Measurements from ENCODE around the gene ASMT. TPM values are rescaled to one million over a fixed set of nuclear protein-coding genes. Genes with fewer than 3 reads are reported as not detected.
"Not testable (repeated sequence)": the region's sequence is repeated elsewhere in the genome, so short reads cannot be mapped to it uniquely, and the experiment has no call there.

Gene ASMT
- total RNA-seq, 1 donor from 2014 or later: not detected

- H3K4me3 ChIP-seq (ENCODE audit: low read depth, low read length): no peak overlapping the region
- DNase-seq (ENCODE audit: low read depth): no peak
- H3K36me3 ChIP-seq (ENCODE audit: control insufficient read depth, insufficient read depth, low read length): no peaks in the 10 kb centered on the region
- H3K27me3 ChIP-seq (ENCODE audit: control insufficient read depth, insufficient read depth, low read length): no peaks in the 10 kb centered on the region
- no peak for TF ChIP-seq CTCF (IDR thresholded peaks at IDR 0.05; ENCODE audit: insufficient read depth, low read length, poor library complexity, severe bottlenecking)
These were observed 52.7 kb downstream of the ASMT start for GRCh38 chrX:1667566-1667965.

GRCh38 chrX:1673337-1673736, 58.5 kb downstream of the ASMT start:
- peak; percentile 11 for TF ChIP-seq CTCF (IDR thresholded peaks at IDR 0.05; ENCODE audit: insufficient read depth, low read length, poor library complexity, severe bottlenecking)
- Histone ChIP-seq H3K36me3 (ENCODE audit: control insufficient read depth, insufficient read depth, low read length) (no peaks in the 10 kb centered on the region), H3K27me3 (ENCODE audit: control insufficient read depth, insufficient read depth, low read length) (no peaks in the 10 kb centered on the region), H3K4me3 (ENCODE audit: low read depth, low read length) (no peak overlapping the region)
- no peak for DNase-seq (ENCODE audit: low read depth)

GRCh38 chrX:1676866-1677265, 62.0 kb downstream of the ASMT start:
- H3K4me3 ChIP-seq (ENCODE audit: low read depth, low read length): no peak overlapping the region
- no peaks in the 10 kb centered on the region for H3K27me3 ChIP-seq (ENCODE audit: control insufficient read depth, insufficient read depth, low read length)
- no peak for DNase-seq (ENCODE audit: low read depth)
- H3K36me3 ChIP-seq (ENCODE audit: control insufficient read depth, insufficient read depth, low read length): no peaks in the 10 kb centered on the region
- TF ChIP-seq CTCF (IDR thresholded peaks at IDR 0.05; ENCODE audit: insufficient read depth, low read length, poor library complexity, severe bottlenecking): no peak

GRCh38 chrX:1679238-1679637, 64.4 kb downstream of the ASMT start:
- TF ChIP-seq CTCF (IDR thresholded peaks at IDR 0.05; ENCODE audit: insufficient read depth, low read length, poor library complexity, severe bottlenecking): no peak

GRCh38 chrX:1681439-1681838, 66.6 kb downstream of the ASMT start:
- Histone ChIP-seq H3K36me3 (ENCODE audit: control insufficient read depth, insufficient read depth, low read length) (no peaks in the 10 kb centered on the region), H3K4me3 (ENCODE audit: low read depth, low read length) (no peak overlapping the region), H3K27me3 (ENCODE audit: control insufficient read depth, insufficient read depth, low read length) (no peaks in the 10 kb centered on the region)
- DNase-seq (ENCODE audit: low read depth): no peak
- TF ChIP-seq CTCF (IDR thresholded peaks at IDR 0.05; ENCODE audit: insufficient read depth, low read length, poor library complexity, severe bottlenecking): no peak

More at GRCh38 chrX:1679238-1679637, 64.4 kb downstream of the ASMT start:
- H3K36me3 ChIP-seq (ENCODE audit: control insufficient read depth, insufficient read depth, low read length): no peaks in the 10 kb centered on the region
- H3K4me3 ChIP-seq (ENCODE audit: low read depth, low read length): no peak overlapping the region
- no peak for DNase-seq (ENCODE audit: low read depth)
- no peaks in the 10 kb centered on the region for H3K27me3 ChIP-seq (ENCODE audit: control insufficient read depth, insufficient read depth, low read length)

- H3K36me3 ChIP-seq (ENCODE audit: control insufficient read depth, insufficient read depth, low read length); DNase-seq (ENCODE audit: low read depth); H3K4me3 ChIP-seq (ENCODE audit: low read depth, low read length): not testable (repeated sequence)
These were observed 67.0 kb downstream of the ASMT start for GRCh38 chrX:1681856-1682255.

GRCh38 chrX:1682501-1682900, 67.6 kb downstream of the ASMT start:
- DNase-seq (ENCODE audit: low read depth); H3K36me3 ChIP-seq (ENCODE audit: control insufficient read depth, insufficient read depth, low read length); H3K27me3 ChIP-seq (ENCODE audit: control insufficient read depth, insufficient read depth, low read length); H3K4me3 ChIP-seq (ENCODE audit: low read depth, low read length): not testable (repeated sequence)

More at GRCh38 chrX:1681856-1682255, 67.0 kb downstream of the ASMT start:
- H3K27me3 ChIP-seq (ENCODE audit: control insufficient read depth, insufficient read depth, low read length): not testable (repeated sequence)

- H3K27me3 ChIP-seq (ENCODE audit: control insufficient read depth, insufficient read depth, low read length): not testable (repeated sequence)
These were observed 70.0 kb downstream of the ASMT start for GRCh38 chrX:1684883-1685282.

GRCh38 chrX:1685444-1685880, 70.6 kb downstream of the ASMT start:
- H3K4me3 ChIP-seq (ENCODE audit: low read depth, low read length); H3K36me3 ChIP-seq (ENCODE audit: control insufficient read depth, insufficient read depth, low read length); DNase-seq (ENCODE audit: low read depth); H3K27me3 ChIP-seq (ENCODE audit: control insufficient read depth, insufficient read depth, low read length): not testable (repeated sequence)

More at GRCh38 chrX:1684883-1685282, 70.0 kb downstream of the ASMT start:
- not testable (repeated sequence) for H3K4me3 ChIP-seq (ENCODE audit: low read depth, low read length); DNase-seq (ENCODE audit: low read depth); H3K36me3 ChIP-seq (ENCODE audit: control insufficient read depth, insufficient read depth, low read length)

Measured in kidney epithelial cell (primary cell).